Caco-2 (cell line): ENCODE measurements around the gene NCOR2. TPM values are rescaled to one million over a fixed set of nuclear protein-coding genes. Genes with fewer than 3 reads are reported as not detected.

Experiments used
- BruUV-seq: library from RNA; stranded (reverse); fragments of 400-500 nt; replicated peaks from 2 replicates; lab custom pipeline; 2021; lab: Mats Ljungman, UMichigan
- CTCF ChIA-PET: fragments of 300-600 bp; sonication (Branson Sonifier 250); formaldehyde crosslinking; loops from one replicate; lab custom pipeline; 2022; ENCODE audit warnings: antibody characterized with exemption; lab: Charles Lee
- POLR2A ChIA-PET: fragments of 300-600 bp; sonication (Branson Sonifier 250); formaldehyde crosslinking; loops from one replicate; lab custom pipeline; 2022; ENCODE audit warnings: antibody characterized with exemption; lab: Charles Lee
- DNase-seq, 2 experiments: peaks; one replicate each; pipeline versions ENCODE4 v3.0.0 to v3.0.0-alpha.2; 2020 to 2022
- H3K27me3 ChIP-seq: replicated peaks from 2 replicates; pipeline ENCODE4 v1.6.0; 2011; ENCODE audit warnings: low read length; ENCODE audit not compliant: control insufficient read depth, insufficient read depth
- H3K36me3 ChIP-seq: 2 replicates; pipeline ENCODE4 v1.5.1; 2011; ENCODE audit warnings: low read length; ENCODE audit not compliant: control insufficient read depth, insufficient read depth
- H3K4me1 ChIP-seq: fragments of 250-450 bp; sonication (Bioruptor Pico); 2 replicates; pipeline ENCODE4 v1.5.1; 2020; ENCODE audit warnings: mild to moderate bottlenecking
- H3K4me3 ChIP-seq: 2 replicates; pipeline ENCODE4 v1.5.1; 2011; ENCODE audit warnings: low read depth, mild to moderate bottlenecking, control low read depth, low read length
- H3K9me3 ChIP-seq: fragments of 250-450 bp; sonication (Bioruptor Pico); 2 replicates; pipeline ENCODE4 v1.5.1; 2020; ENCODE audit warnings: mild to moderate bottlenecking, moderate library complexity
- H3K27ac Mint-ChIP-seq: one replicate; pipeline ENCODE4 v1.8.0; 2022; ENCODE audit warnings: mixed read lengths; ENCODE audit not compliant: unreplicated experiment
- H3K27me3 Mint-ChIP-seq: one replicate; pipeline ENCODE4 v1.8.0; 2022; ENCODE audit warnings: mixed read lengths; ENCODE audit not compliant: insufficient read depth, unreplicated experiment
- H3K36me3 Mint-ChIP-seq: one replicate; pipeline ENCODE4 v1.8.0; 2022; ENCODE audit warnings: mild to moderate bottlenecking, mixed read lengths; ENCODE audit not compliant: insufficient read depth, unreplicated experiment
- H3K4me1 Mint-ChIP-seq: one replicate; pipeline ENCODE4 v1.8.0; 2022; ENCODE audit warnings: low read depth, mixed read lengths; ENCODE audit not compliant: unreplicated experiment
- H3K4me3 Mint-ChIP-seq: one replicate; pipeline ENCODE4 v1.8.0; 2022; ENCODE audit warnings: mild to moderate bottlenecking, moderate library complexity, mixed read lengths; ENCODE audit not compliant: unreplicated experiment
- H3K9me3 Mint-ChIP-seq: one replicate; pipeline ENCODE4 v1.8.0; 2022; ENCODE audit warnings: mixed read lengths; ENCODE audit not compliant: unreplicated experiment
- intact Hi-C: fragments of 100-400 bp; cut with micrococcal nuclease; formaldehyde crosslinking; loops from one replicate; pipeline ENCODE4 v1.10.0; 2022; ENCODE audit not compliant: unreplicated experiment
- total RNA-seq: library from RNA; stranded (reverse); gene quantifications from 2 replicates; pipeline ENCODE4 v1.2.3, GENCODE V29; 2022
- TF ChIP-seq, protein P1 (sequence below), 2 experiments: fragments of 200-600 bp in 1 of 2; IDR thresholded peaks; 1 replicate in 1 of 2; 2 replicates in 1 of 2; pipeline versions ENCODE4 v1.5.1 to v1.8.0; 2011 to 2022; ENCODE audit warnings: antibody characterized with exemption in 1 of 2, control low read depth in 1 of 2, inconsistent platforms in 1 of 2, low read depth in 1 of 2, low read length in 1 of 2, mild to moderate bottlenecking in 1 of 2, moderate library complexity in 1 of 2; ENCODE audit not compliant: insufficient read depth in 1 of 2, severe bottlenecking in 1 of 2, unreplicated experiment in 1 of 2

NCOR2 gene
- total RNA-seq, 1 experiment from 2014 or later, result 250 TPM

DNA sequence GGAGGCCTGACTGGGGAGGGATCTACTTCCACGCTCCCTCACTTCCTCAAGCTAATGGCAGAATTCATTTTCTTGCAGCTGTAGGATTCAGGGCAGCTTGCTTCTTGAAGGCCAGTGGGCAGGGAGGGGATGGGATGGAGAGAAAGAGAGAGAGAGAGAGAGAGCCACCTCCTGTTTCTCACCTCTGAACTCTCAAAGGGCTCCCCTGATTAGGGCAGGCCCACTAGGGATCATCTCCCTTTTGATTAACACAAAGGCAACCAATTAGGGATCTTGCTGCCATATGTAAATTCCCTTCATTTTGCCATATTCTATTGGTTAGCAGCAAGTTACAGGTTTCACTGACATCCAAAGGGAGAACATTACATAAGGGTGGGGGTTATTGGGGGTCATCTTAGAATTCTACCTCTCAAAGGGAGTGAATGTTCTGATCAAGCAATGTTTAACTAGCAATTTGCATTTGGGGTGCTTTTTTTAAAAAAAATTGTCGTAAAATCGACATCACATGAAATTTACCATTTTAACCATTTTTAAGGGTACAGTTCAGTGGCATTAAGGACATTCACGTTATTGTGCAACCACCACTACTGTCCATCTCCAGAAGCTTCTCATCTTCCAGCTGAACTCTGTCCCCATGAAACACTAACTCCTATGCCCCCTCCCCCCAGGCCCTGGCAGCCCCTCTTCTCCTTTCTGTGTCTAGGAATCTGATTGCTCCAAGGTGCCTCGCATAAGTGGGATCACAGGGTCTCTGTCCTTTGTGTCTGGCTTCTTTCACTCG, 47.3 kb upstream of the NCOR2 start:
- Histone ChIP-seq H3K36me3 (no peaks in the 10 kb centered on the region), H3K4me3 (no peak overlapping the region), H3K27me3 (no peaks in the 10 kb centered on the region), H3K9me3 (no peaks in the 10 kb centered on the region), H3K4me1 (peaks cover 18% of the 10 kb centered on the region)
- Mint-ChIP-seq H3K4me1 (peaks cover 9% of the 10 kb centered on the region), H3K4me3 (no peak overlapping the region), H3K9me3 (peaks cover 8% of the 10 kb centered on the region), H3K27ac (no peak overlapping the region), H3K36me3 (no peaks in the 10 kb centered on the region), H3K27me3 (no peaks in the 10 kb centered on the region)
- POLR2A ChIA-PET, result no interaction called here
- TF ChIP-seq, protein P1, sequence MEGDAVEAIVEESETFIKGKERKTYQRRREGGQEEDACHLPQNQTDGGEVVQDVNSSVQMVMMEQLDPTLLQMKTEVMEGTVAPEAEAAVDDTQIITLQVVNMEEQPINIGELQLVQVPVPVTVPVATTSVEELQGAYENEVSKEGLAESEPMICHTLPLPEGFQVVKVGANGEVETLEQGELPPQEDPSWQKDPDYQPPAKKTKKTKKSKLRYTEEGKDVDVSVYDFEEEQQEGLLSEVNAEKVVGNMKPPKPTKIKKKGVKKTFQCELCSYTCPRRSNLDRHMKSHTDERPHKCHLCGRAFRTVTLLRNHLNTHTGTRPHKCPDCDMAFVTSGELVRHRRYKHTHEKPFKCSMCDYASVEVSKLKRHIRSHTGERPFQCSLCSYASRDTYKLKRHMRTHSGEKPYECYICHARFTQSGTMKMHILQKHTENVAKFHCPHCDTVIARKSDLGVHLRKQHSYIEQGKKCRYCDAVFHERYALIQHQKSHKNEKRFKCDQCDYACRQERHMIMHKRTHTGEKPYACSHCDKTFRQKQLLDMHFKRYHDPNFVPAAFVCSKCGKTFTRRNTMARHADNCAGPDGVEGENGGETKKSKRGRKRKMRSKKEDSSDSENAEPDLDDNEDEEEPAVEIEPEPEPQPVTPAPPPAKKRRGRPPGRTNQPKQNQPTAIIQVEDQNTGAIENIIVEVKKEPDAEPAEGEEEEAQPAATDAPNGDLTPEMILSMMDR (IDR thresholded peaks at IDR 0.05; ENCODE audit: insufficient read depth in 1 of 2, low read depth in 1 of 2, low read length in 1 of 2, severe bottlenecking in 1 of 2, unreplicated experiment in 1 of 2), result no peak
- BruUV-seq, result no TSS peak
- CTCF ChIA-PET, result no interaction called here
- no peak for DNase-seq
- intact Hi-C loops, result no loop called here

DNA sequence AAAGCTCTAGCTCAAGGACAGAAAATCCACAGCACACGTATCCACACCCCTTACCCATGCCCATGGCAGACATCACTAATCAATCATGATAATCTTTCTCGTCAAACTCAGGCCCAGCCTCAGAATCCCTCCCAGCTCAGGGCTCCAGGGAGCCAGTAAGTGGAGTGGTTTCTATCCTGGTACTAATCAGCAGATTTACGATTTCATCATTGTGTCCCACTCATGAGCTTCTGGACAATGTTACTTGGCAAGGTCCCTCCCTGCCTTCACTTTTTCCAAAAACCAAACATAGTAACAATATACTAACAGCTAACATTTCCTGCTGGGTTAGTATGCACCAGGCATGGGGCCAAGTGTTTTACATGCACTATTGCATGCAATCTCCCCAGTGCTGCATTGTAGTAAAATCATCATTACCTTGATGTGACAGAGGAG, 45.8 kb upstream of the NCOR2 start:
- Mint-ChIP-seq H3K36me3 (peaks cover 12% of the 10 kb centered on the region), H3K9me3 (no peaks in the 10 kb centered on the region), H3K27ac (no peak overlapping the region), H3K4me3 (no peak overlapping the region), H3K4me1 (peaks cover 23% of the 10 kb centered on the region), H3K27me3 (no peaks in the 10 kb centered on the region)
- Histone ChIP-seq H3K36me3 (no peaks in the 10 kb centered on the region), H3K4me3 (no peak overlapping the region), H3K4me1 (peaks cover 33% of the 10 kb centered on the region), H3K9me3 (no peaks in the 10 kb centered on the region), H3K27me3 (no peaks in the 10 kb centered on the region)
- no TSS peak for BruUV-seq
- ChIA-PET POLR2A (no interaction called here), CTCF (no interaction called here)
- TF ChIP-seq, protein P1 (IDR thresholded peaks at IDR 0.05; ENCODE audit: insufficient read depth in 1 of 2, low read depth in 1 of 2, low read length in 1 of 2, severe bottlenecking in 1 of 2, unreplicated experiment in 1 of 2), result no peak
- no peak for DNase-seq
- intact Hi-C loops, result no loop called here

DNA sequence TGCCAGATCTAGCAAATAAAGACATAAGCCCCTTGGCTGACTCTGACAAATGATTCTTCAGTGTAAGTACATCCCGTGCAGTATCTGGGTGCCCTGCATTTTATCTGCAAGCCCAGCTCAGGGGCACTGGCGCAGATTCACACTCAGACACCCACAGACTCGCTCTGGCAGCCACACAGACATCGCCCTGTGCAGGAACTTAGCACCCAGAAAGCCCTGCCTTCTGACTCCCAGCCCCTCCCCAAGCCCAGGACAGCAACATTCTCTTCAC, 44.9 kb upstream of the NCOR2 start:
- DNase-seq, result no peak
- Mint-ChIP-seq H3K9me3 (no peaks in the 10 kb centered on the region), H3K4me3 (no peak overlapping the region), H3K4me1 (peaks cover 31% of the 10 kb centered on the region), H3K27ac (no peak overlapping the region), H3K36me3 (peaks cover 17% of the 10 kb centered on the region), H3K27me3 (no peaks in the 10 kb centered on the region)
- no TSS peak for BruUV-seq
- Histone ChIP-seq H3K36me3 (no peaks in the 10 kb centered on the region), H3K4me3 (no peak overlapping the region), H3K9me3 (no peaks in the 10 kb centered on the region), H3K27me3 (no peaks in the 10 kb centered on the region), H3K4me1 (peaks cover 41% of the 10 kb centered on the region)
- CTCF ChIA-PET, result no interaction called here
- POLR2A ChIA-PET, result no interaction called here
- TF ChIP-seq, protein P1 (IDR thresholded peaks at IDR 0.05; ENCODE audit: insufficient read depth in 1 of 2, low read depth in 1 of 2, low read length in 1 of 2, severe bottlenecking in 1 of 2, unreplicated experiment in 1 of 2), result no peak
- intact Hi-C loops, result no loop called here
